Ecto neural progenitor cell (in vitro differentiated cells): ENCODE measurements around the gene TIMM29.

Experiments
- DNase-seq: peaks from one replicate; pipeline ENCODE4 v3.0.0-alpha.2; 2018; ENCODE audit warnings: low spot score

The TIMM29 gene

DNA sequence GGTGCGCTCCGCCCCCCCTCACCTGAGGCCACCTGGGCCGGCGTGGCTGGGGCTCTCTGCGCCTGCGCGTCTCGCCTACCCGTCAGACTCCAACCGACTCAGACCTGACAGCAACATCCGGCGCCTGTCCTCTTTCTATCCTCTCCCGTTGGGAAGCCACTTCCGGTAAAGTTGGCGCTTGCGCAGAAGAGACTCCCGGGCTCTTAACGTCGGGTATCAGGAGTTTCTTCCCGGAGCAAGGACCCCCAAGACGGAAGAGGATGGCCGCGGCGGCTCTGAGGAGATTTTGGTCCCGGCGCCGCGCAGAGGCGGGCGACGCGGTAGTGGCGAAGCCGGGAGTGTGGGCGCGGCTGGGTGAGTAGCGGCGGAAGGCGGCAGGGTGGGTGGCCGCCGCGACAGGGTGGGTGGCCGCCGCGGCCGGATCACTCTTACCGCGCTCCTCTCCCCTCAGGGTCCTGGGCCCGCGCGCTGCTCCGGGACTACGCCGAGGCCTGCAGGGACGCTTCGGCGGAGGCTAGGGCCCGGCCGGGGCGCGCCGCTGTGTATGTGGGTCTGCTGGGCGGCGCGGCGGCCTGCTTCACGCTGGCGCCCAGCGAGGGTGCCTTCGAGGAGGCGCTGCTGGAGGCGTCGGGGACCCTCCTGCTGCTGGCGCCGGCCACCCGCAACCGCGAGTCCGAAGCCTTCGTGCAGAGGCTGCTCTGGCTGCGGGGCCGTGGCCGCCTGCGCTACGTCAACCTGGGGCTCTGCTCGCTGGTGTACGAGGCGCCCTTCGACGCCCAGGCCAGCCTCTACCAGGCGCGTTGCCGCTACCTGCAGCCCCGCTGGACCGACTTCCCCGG is at the start of gene TIMM29, which contains the start of gene YIPF2:
TIMM29 (plus strand) TSS at position 249 of the 839 bp plus-strand sequence; CDS start at position 261, 12 bp downstream.
YIPF2 (minus strand) TSS at position 77 of the 839 bp plus-strand sequence. CDS start 229 bp downstream, outside the sequence.
- DNase-seq, result peak; percentile 96

DNA sequence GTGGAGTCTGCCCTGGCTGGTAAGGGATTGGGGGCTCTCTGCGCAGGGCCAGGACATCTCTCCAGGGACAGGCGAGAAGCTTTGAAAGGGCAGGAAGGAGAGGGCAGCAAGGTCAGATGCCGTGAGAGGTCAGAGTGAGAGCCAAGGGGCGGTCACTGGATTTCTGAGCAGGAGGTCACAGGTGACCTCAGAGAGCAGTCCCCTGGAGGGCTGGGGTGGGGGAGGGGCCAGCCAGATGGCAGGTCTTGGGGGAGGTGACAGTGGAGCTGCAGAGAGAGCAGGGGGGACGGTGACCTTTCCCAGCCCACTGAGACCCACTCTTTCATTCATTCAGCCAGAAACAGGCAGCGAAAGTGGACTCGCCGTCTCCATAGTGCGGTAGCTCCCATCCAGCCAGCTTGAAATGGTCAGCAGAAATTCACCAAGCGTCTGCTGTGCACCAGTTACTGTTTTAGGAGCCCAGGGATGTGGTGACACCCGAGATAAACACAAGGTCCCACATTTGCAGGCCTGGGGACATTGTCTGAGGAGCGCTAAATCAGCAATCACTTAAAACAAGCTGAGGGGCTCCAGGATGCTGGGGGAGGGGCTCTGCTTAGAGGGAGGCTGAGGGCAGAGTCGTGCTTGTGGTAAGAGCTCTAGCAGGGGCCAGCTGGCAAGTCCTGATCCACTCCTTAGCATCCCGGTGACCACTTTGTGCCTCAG is 47.1 kb upstream of the TIMM29 start:
- peak; percentile 84 for DNase-seq

DNA sequence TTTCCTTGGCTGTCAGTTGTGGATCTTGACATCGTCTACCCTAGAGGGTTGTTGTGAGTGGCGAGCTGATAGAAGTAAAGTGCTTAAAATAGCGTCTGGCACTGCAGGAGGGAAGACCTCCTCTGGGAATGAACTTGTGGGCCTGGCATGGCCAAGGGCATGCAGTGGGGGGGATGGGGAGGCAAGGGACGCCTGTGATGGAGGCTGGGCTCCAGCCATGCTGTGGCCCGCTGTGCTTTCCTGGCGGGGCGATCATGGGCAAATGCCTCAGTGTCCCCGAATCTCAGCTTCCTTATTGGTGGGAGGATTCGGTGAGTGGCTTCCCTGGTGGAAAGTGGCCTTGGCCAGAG is 46.5 kb upstream of the TIMM29 start:
- DNase-seq, result no peak

DNA sequence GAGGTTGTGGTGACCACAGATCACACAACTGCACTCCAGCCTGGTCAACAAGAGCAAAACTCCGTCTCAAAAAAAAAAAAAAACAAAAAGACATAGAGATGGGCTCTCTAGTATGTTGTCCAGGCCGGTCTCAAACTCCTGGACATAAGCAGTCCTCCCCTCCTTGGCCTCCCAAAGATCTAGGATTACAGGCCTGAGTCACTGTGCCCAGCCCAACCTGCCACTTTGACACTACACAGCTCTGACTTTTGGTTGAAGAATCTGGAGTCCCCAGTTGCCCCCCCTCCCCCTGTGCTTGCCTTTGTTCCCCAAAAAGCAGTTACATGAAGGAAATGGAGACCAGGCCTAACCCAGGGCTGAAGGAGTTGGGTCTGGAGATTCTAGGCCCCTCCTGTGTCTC is 44.3 kb upstream of the TIMM29 start:
- no peak for DNase-seq

DNA sequence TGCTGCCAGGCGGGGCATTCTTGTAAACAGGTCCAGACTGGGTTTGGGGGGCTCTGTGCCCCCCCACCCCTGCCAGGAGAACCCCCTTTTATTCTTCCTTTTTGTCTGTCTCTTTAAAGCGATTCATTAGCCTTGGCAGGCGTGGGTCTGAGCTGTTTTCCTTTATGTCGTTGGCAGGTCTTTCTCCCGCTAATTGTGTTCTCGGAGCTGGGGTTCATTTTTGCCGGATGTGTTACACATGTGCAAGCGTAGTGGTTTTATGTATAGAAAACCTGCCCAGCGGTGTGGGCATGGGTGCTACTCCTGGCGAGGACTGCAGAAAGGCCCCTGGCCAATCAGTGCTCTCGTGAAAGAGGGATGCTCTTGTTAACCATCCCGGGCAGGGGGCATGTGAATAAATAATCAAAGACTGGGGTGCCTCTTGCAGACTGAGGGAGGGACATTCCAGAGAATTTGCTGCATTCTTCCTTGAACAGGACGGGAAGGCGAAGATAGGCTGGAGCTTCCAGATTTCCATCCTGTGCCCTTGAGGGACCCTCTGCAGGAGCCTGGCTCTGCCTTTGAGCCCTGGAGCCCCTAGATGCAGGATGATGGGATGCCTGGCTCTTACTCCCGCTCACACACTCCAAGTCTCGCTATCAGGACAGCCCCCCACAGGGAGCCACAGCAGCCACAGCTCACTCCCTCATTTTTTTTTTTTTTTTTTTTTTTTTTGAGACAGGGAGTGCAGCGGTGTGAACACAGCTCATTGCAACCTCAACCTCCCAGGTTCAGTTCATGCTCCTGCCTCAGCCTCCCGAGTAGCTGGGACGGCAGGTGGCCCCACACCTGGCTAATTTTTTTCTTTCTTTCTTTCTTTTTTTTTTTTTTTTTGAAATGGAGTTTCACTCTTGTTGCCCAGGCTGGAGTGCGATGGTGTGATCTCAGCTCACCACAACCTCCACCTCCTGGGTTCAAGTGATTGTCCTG is 43.1 kb upstream of the TIMM29 start:
- DNase-seq, result no peak

DNA sequence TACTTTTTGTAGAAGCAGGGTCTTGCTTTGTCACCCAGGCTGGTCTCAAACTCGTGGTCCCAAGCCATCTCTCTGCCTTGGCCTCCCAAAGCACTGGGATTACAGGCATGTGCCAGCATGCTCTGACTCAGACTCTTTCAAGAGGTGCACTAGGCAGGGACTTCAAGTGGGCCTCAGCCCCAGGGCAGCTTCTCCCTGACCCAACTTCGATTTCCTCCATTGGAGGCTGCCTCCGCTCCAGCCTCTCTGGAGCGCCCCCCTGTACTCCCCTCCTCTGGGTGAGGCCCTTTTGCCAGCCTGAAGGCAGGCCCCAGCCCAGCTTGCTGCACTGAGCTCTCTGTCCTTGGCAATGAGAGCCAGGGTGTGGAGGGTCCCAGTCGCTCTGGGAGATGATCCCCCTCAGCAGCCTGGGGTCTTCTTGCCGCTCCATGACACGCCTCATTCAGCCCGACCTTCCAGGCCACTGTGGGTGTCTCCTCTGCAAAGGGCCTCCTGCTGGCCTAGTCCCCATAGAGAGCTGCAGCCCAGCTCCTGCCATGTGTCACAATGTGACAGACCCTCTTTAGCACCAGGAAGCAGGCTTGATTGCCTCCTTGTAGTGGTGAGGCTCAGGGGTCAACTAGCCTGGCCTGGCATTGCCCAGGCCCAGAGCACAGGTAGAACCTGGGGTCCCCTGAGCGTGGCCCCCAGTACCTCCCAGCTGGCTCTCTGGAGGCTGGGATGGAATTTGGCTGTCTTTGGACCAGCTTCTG is 40.8 kb upstream of the TIMM29 start:
- no peak for DNase-seq

DNA sequence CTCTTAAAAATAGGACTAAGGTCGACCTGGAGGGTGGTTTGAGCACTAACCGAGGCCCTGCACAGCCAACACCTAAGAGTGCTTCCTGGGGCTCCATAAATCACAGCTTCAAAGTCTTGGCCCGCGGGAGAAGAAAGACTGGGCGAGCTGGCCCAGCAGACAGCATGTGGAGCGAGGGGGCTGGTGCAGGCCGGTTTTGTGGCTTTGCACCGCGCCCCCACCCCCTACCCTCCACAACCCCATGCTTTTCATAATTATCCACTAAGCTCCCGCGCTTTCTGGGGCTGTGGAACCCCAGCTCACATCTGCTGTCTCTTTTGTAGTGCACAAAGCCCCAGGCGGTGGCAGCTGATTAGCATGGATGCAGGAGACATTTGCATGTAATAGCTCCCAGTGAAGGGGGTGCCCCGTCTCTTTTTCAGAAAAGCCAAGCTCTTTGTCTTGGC is 40.2 kb upstream of the TIMM29 start:
- no peak for DNase-seq

DNA sequence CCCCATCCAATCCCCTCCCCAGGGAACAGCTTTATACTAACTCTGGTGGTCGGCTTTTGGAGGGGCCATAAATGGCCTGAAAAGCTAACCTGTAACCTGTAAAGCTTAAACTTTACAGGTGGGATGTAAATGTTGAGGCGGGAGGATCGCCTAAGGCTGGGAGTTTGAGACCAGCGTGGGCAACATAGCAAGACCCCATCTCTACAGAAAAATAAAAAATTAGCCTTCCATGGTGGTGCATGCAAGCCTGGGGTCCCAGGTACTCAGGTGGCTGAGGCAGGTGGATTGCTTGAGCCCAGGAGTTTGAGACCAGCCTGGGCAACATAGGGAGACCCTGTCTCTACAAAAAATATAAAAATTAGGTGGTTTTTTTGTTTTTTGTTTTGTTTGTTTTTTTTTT is 38.7 kb upstream of the TIMM29 start:
- DNase-seq, result no peak

DNA sequence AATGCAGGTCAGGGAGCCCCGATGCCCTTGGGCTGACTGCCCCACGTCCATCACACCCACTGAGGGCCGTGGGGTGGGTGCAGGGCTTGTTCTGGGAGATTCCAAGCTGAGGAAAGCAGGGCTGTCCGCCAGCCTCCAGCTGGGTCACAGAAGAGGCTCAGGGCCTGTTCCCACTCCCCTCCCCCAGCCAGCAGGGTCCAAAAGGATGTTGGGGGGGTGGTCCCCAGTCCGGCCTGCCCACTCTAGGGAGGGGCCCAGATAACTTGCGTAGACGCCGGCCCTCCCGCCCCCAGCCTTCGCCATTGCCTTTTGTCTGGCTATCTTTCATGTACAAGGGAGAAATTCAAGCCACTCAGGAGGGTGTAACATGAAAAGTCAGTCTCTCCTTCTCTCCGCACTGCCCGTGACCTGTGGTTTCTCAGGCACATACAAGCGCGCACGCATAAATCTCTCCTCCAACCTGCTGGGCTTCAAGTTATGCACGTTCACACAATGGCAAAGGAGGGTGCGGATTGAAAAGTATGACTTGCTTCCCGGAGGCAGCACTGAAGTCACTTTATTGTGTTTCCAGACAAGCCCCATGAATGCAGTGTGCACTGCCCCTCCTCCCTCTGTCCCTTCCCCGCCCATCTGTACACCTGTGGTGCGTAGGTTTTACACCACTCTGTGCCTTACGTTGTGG is 37.1 kb upstream of the TIMM29 start:
- no peak for DNase-seq

DNA sequence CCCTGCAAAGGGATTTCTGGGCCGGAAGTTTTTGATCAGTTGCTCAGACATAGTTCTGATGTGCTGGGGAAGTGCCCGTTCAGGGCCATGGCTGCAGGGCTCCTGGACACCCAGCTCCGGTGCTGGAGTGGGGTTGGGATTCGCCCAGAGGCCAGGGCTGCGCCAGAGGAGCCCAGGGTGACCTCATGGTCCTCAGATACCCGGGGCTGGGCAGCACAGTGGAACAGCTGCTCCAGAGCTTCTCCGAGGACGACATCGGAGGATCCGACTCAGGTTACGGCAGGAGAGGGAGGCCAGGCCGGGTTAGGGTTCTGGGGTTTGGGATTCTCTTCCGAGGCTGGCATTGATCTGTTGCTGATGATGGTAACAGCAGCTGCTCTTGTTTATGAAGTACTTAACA is 36.4 kb upstream of the TIMM29 start:
- DNase-seq, result no peak

DNA sequence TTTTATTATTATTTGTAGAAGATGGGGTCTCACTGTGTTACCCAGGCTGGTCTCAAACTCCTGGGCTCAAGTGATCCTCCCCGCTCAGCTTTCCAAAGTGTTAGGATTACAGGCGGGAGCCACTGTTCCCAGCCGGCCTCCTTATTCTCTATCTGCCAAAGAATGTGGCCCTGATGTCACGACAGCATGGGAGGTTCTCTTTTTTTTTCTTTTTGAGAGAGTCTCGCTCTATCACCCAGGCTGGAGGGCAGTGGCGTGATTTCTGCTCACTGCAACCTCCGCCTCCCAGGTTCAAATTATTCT is 33.7 kb upstream of the TIMM29 start:
- DNase-seq, result no peak

DNA sequence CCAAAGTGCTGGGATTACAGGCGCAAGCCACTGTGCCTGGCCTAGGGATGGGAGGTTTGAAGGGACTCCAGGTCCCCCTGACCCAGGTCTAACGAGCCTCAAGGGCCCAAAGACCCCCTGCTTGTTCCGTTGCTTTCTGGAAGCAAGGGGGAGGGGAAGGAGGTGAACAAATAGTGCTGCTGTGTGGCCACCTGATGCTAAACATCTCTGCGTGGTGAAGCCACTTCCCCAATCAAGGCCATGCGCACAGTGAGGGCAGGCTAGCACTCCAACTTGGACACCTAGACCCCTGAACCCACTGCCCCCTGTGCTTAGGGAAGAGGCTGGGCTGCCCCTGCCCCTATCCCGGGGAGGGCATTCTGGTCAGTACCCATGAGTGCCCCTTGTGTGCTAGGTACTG is 33.2 kb upstream of the TIMM29 start:
- no peak for DNase-seq

DNA sequence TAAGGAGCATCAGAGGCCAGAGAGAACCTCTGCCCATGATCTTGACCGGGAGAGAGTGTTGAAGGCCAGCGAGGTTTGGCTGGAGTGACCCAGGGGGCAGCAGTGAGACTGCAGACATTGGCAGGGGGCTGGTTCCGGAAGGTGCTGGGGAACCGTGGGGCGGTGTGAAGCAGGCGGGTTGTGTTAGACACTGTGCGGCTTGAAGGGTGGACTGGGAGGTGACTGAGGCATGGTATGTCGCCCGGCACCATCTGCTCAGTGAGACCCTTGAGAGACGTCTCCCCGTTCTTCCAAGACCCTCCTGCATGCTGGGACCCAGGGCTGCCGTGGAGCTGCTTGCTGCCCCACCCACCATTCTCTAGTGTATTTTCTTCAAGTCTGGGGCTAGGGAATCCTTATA is 32.7 kb upstream of the TIMM29 start:
- no peak for DNase-seq

DNA sequence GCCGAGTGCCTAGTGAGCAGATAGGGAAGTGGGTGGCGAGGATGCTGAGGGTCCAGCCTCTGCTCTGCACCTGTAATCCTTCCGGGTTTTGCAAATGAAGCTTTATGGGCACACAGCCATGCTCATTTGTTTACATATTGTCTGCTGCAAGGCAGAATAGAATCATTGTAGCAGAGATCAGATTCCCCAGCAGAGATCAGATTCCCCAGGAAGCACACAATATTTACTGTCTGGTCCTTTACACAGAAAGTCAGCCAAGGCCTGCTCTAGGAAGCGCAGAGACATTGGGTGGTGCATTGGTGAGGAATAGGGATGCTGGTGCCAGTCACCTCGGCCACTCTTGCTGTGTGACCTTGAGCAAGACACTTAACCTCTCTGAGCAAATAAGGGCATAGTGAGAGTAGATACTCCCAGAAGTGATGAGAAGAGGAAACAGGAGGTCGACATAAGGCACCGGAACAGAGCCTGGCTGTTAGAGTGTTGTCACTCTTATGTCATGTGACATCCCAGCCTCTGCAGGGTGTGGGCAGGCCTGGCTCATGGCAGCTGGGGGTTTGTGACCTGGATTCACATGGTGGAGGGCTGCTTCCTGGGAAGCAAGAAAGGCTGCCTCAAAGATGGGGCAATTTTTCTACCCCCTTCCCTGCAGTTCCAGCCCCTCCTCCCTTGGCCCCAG is 31.6 kb upstream of the TIMM29 start:
- no peak for DNase-seq

DNA sequence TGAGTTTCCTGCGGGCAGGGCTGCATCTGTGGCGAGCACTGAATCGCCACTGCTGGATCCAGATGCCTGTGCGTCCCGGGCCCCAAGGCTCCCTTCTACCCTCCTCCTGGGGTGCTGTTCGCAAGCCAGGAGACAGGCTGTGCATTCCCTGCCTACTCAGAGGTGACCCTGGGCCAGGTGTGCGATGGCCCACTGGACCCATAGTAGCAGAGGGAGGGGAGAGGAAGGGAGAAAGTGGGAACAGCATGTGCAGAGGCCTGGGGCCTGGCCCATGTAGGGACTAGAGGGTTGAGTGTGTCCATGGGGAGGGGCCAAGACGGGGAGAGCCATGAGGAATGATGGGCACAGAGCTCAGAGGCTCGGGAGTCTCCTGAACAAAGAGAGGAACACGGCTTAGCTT is 30.0 kb upstream of the TIMM29 start:
- no peak for DNase-seq

DNA sequence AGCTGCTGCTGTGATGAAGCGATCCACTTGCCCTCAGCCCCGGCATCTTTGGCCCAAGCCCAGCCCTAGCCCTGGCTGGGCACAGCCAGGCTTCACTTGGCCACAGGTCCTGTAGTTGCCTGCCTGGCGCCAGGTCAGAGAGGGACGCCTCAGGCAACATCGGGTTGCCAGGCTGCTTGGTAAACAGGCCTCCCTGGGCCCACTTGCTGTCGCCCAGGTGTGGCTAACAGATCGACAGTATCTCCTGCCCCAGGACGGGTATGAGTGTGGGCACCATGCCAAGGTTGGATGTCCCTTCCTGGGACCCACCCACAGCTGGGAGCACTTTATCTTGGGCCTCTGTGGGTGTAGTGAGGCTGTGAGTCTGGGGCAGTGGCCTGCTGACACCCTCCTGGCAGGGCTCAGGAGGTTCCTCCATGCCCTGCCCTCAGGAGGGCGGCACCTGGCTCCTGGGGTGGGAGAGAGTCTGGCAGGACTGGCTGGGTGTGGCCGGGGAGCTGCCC is 29.4 kb upstream of the TIMM29 start:
- DNase-seq, result no peak

DNA sequence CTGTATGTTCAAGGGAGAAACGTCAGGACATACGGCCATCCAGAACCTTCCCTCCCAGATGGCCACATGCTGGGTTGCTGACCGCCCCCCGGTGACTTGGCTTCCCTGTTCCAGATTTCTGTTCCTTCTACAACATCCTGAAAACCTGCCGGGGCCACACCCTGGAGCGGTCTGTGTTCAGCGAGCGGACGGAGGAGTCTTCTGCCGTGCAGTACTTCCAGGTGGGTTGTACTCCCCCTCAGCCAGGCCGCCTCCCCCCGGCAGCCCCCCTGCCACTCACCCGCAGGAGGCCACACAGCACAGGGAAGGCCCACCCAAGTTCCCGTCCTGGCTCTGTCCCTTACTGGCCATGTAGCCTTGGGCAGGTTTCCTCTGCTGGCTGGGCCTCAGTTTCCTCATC is 20.7 kb upstream of the TIMM29 start:
- no peak for DNase-seq

DNA sequence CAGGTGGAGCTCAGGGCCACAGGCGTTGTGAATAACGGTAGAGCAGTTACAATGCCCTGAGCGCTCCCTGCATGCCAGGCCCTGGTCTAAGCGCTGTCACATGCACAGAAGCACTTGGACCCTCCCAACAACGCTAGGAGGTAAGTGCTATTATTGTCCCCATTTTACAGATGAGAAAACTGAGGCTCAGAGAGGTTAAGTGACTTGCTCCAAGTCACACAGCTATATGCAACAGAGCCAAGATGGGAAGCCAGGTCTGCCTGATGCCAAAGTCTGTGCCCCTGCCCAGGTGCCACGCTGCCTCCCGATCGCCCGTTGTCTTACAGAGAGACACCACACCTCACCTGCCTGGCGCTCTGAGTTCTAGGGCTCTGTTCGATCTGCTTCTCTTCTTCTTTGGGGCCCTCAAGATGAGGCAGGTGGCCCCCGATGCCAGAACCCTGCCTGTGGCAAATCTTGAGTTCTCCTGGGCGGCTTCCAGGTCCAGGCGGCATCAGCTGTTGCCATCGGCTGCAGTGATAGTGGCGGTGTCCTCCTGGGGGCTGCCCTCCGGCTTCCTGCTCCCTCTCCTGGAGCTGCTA is 20.1 kb upstream of the TIMM29 start:
- DNase-seq, result no peak

DNA sequence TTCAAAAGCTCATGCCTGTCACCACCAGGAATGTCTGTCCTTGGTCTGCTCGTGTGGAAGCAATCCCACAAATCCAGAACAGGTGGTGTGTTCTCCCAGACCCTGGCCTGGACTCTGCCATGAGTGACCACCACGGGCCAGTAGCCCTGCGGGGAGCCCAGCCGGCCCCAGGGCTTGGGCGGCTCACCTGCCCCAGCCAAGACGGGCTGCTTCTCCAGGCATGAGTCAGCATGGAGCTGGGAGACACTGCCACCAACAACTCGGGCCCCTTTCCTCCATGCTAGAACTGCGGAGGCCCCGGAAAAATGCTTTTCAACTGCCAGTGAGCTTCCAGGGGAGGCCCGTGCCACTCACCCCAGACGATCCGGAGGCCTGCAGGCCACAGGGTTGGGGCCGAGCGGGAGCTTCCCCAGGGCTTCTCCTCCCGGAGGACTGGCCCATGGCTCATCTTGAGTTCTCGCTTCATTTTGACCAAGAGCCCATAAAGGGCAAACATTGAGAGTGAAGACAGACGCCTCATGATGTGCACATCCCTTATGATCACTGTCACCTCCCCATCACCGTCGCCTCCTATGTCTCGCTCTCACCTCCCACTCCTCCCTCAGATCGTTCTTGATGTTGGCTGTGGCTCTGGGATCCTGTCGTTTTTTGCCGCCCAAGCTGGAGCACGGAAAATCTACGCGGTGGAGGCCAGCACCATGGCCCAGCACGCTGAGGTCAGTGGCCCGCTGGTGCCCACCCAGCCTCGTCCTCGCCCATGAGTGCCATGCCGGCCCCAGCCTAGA is 16.8 kb upstream of the TIMM29 start:
- DNase-seq, result no peak
